ENCODE measurements around the gene PRDM10.

PRDM10 gene

GRCh38 chr11:129944696-129945095, 57.9 kb downstream of the PRDM10 start:
- DNase-seq, result no peak

- no peak for DNase-seq
Measured at GRCh38 chr11:129943036-129943435, 59.6 kb downstream of the PRDM10 start.

GRCh38 chr11:129939510-129939909, 63.1 kb downstream of the PRDM10 start:
- no peak for DNase-seq

GRCh38 chr11:129938764-129939163, 63.9 kb downstream of the PRDM10 start:
- DNase-seq, result no peak

- DNase-seq, result no peak
Measured at GRCh38 chr11:129937592-129938238, 64.9 kb downstream of the PRDM10 start.

GRCh38 chr11:129935723-129936122, 66.9 kb downstream of the PRDM10 start:
- DNase-seq, result no peak

GRCh38 chr11:129933891-129934290, 68.7 kb downstream of the PRDM10 start:
- no peak for DNase-seq

GRCh38 chr11:129933262-129933661, 69.4 kb downstream of the PRDM10 start:
- no peak for DNase-seq

GRCh38 chr11:129932381-129933067, 70.1 kb downstream of the PRDM10 start:
- DNase-seq, result no peak

GRCh38 chr11:129930743-129931142, 71.9 kb downstream of the PRDM10 start:
- DNase-seq, result no peak

GRCh38 chr11:129930296-129930695, 72.3 kb downstream of the PRDM10 start:
- no peak for DNase-seq

GRCh38 chr11:129929721-129930120, 72.9 kb downstream of the PRDM10 start:
- no peak for DNase-seq

GRCh38 chr11:129928923-129929692, 73.5 kb downstream of the PRDM10 start:
- DNase-seq, result no peak

- no peak for DNase-seq
Measured at GRCh38 chr11:129922674-129923073, 80.0 kb downstream of the PRDM10 start.

GRCh38 chr11:129918361-129918760, 84.3 kb downstream of the PRDM10 start:
- no peak for DNase-seq

- DNase-seq, result no peak
Measured at GRCh38 chr11:129917231-129917630, 85.4 kb downstream of the PRDM10 start.

- no peak for DNase-seq
Measured at GRCh38 chr11:129911298-129911697, 91.3 kb downstream of the PRDM10 start.

GRCh38 chr11:129910360-129910759, 92.3 kb downstream of the PRDM10 start:
- no peak for DNase-seq

- no peak for DNase-seq
Measured at GRCh38 chr11:129905402-129905801, 97.2 kb downstream of the PRDM10 start.

- DNase-seq, result no peak
Measured at GRCh38 chr11:129896062-129896461, 106.6 kb downstream of the PRDM10 start.

GRCh38 chr11:129895126-129896041, 107.3 kb downstream of the PRDM10 start, which contains the start of gene NFRKB:
TSS of gene NFRKB (minus strand) at chr11:129895578. CDS start at chr11:129892849, 2,729 bp downstream.
- DNase-seq, result peak; percentile 89

GRCh38 chr11:129894278-129895125, 108.1 kb downstream of the PRDM10 start:
- no peak for DNase-seq
